Measurements from ENCODE around the gene SLC25A47.

DNA sequence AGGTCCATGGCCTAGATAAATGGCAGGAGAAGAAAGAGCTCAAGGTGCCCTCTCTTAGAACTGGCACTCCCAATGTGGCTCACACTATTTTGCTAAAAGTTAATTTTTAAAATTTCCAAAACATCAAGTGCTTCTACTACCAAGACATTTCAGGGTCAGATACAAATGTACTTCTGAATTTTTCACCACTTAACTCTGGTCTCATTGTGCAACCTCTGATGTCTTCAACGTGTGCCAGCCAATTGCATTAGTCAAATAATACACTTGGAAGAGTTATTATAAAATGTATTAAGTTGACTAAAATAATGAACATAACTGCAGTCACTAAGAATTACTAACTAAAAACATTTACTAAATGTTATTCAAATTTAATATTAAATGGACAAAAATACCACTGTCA is 41.3 kb downstream of the SLC25A47 start:
- TF ChIP-seq, protein P1, sequence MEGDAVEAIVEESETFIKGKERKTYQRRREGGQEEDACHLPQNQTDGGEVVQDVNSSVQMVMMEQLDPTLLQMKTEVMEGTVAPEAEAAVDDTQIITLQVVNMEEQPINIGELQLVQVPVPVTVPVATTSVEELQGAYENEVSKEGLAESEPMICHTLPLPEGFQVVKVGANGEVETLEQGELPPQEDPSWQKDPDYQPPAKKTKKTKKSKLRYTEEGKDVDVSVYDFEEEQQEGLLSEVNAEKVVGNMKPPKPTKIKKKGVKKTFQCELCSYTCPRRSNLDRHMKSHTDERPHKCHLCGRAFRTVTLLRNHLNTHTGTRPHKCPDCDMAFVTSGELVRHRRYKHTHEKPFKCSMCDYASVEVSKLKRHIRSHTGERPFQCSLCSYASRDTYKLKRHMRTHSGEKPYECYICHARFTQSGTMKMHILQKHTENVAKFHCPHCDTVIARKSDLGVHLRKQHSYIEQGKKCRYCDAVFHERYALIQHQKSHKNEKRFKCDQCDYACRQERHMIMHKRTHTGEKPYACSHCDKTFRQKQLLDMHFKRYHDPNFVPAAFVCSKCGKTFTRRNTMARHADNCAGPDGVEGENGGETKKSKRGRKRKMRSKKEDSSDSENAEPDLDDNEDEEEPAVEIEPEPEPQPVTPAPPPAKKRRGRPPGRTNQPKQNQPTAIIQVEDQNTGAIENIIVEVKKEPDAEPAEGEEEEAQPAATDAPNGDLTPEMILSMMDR (IDR thresholded peaks at IDR 0.05; ENCODE audit: low read length) = no peak
- no peak for TF ChIP-seq EZH2 (IDR thresholded peaks at IDR 0.05; ENCODE audit: borderline replicate concordance, low read length)
